Neural cell (in vitro differentiated cells): Measurements from ENCODE around the gene TOMM40.

Experiments
- CTCF ChIP-seq: fragments of 450-650 bp; IDR thresholded peaks from 2 replicates; pipeline ENCODE4 v1.5.1; 2014; ENCODE audit warnings: antibody characterized with exemption, mild to moderate bottlenecking, moderate library complexity; ENCODE audit not compliant: poor library complexity, severe bottlenecking
- EZH2 ChIP-seq: fragments of 200-600, 300-800 bp; shearing (Covaris generic), sonication (generic); IDR thresholded peaks from 2 replicates; pipeline ENCODE4 v1.6.1; 2014; ENCODE audit warnings: antibody characterized with exemption, low read length, borderline replicate concordance, mild to moderate bottlenecking; ENCODE audit not compliant: insufficient read depth, poor library complexity, severe bottlenecking
- POLR2AphosphoS5 ChIP-seq: IDR thresholded peaks from 2 replicates; pipeline ENCODE4 v1.6.1; 2012
- REST ChIP-seq: IDR thresholded peaks from 2 replicates; pipeline ENCODE4 v1.6.1; 2012; ENCODE audit warnings: borderline replicate concordance
- SMC3 ChIP-seq: fragments of 450-650 bp; conservative IDR thresholded peaks from 2 replicates; pipeline ENCODE4 v1.6.1; 2014; ENCODE audit warnings: antibody characterized with exemption, mild to moderate bottlenecking, moderate library complexity; ENCODE audit not compliant: poor library complexity

- no peak for TF ChIP-seq CTCF
- no peak for TF ChIP-seq SMC3
- TF ChIP-seq REST = no peak
- no peak for TF ChIP-seq POLR2AphosphoS5
- TF ChIP-seq EZH2 = no peak
These were observed 44.5 kb upstream of the TOMM40 start for GRCh38 chr19:44846455-44847143.
